ENCODE results near the gene MRFAP1.

DNA sequence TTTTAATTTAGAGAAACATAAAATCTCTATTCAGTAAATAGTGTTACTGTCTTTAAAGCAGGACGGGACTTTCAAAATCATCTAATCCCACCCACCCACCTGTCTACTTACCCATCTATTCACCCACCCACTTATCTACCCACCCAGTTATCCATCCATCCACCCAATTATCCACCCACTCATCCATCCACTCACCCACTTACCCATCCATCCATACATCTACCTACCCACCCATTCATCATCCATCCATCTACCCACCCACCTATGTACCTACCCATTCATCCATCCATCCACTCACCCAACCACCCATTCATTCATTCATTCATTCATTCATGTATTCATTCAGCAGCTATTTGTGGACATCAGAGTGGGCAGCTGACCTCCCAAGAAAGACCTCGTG is 34.9 kb upstream of the MRFAP1 start:
- TF ChIP-seq POLR2AphosphoS5 (IDR thresholded peaks at IDR 0.05; ENCODE audit: low read depth, low read length) (no peak), POLR2A (IDR thresholded peaks at IDR 0.05; ENCODE audit: low read depth, low read length) (no peak), TAF1 (IDR thresholded peaks at IDR 0.05; ENCODE audit: borderline replicate concordance, low read depth, low read length) (no peak)
